Lung (tissue), 12 donors: ENCODE measurements around the gene CPPED1. TPM values are rescaled to one million over a fixed set of nuclear protein-coding genes. Genes with fewer than 3 reads are reported as not detected.

Experiments used
- ATAC-seq: fragments of 200-7000 bp; cut with Tn5 transposase; one replicate; pipeline ENCODE4 v1.9.1; 2020; ENCODE audit warnings: moderate number of reproducible peaks; ENCODE audit not compliant: insufficient read depth, low FRiP score
- DNase-seq, 3 donors: peaks; one replicate each; pipeline ENCODE4 v3.0.0-alpha.2; 2013 to 2017
- H3K27ac ChIP-seq, 2 donors: one replicate each; pipeline ENCODE4 v1.5.1; 2013; ENCODE audit warnings: mild to moderate bottlenecking in 2 of 2, moderate library complexity in 2 of 2, control low read depth in 1 of 2, inconsistent platforms in 1 of 2, low read depth in 1 of 2, low read length in 1 of 2
- H3K27me3 ChIP-seq, 3 donors: one replicate each; pipeline ENCODE4 v1.5.1; 2013; ENCODE audit warnings: low read length in 2 of 3; ENCODE audit not compliant: control insufficient read depth in 3 of 3, insufficient read depth in 3 of 3
- H3K36me3 ChIP-seq, 4 donors: one replicate each; pipeline ENCODE4 v1.5.1; 2013; ENCODE audit warnings: low read length in 4 of 4, mild to moderate bottlenecking in 1 of 4, moderate library complexity in 1 of 4; ENCODE audit not compliant: control insufficient read depth in 4 of 4, insufficient read depth in 4 of 4
- H3K4me1 ChIP-seq, 5 donors: one replicate each; pipeline ENCODE4 v1.5.1; 2013; ENCODE audit warnings: low read length in 5 of 5, mild to moderate bottlenecking in 2 of 5, moderate library complexity in 1 of 5; ENCODE audit not compliant: control insufficient read depth in 5 of 5, insufficient read depth in 5 of 5
- H3K4me3 ChIP-seq: one replicate; pipeline ENCODE4 v1.5.1; 2013; ENCODE audit warnings: mild to moderate bottlenecking, control low read depth, moderate library complexity
- H3K9ac ChIP-seq, 2 donors: one replicate each; pipeline ENCODE4 v1.5.1; 2013; ENCODE audit warnings: low read length in 2 of 2, control low read depth in 1 of 2; ENCODE audit not compliant: insufficient read depth in 1 of 2
- H3K9me3 ChIP-seq, 4 donors: one replicate each; pipeline ENCODE4 v1.5.1; 2013; ENCODE audit warnings: low read length in 3 of 4, mild to moderate bottlenecking in 1 of 4, moderate library complexity in 1 of 4; ENCODE audit not compliant: control insufficient read depth in 4 of 4, insufficient read depth in 3 of 4
- WGBS, 2 donors: extraction: QIAGEN DNeasy Blood & Tissue Kit; methylation state at CpG; one replicate each; pipeline ENCODE4 v1.1.7; 2013; 5-methylcytosine and 5-hydroxymethylcytosine counted together
- polyA plus RNA-seq, 2 donors: library from polyadenylated mRNA; stranded (reverse); fragments of 200-250 nt; gene quantifications; one replicate each; pipeline ENCODE4 v1.2.1, GENCODE V29; 2013
- total RNA-seq, 2 donors: library from RNA; depleted of rRNA in 1 of 2; stranded (reverse); fragments of >200 nt in 1 of 2; gene quantifications; one replicate each; pipeline ENCODE4 v1.2.1, GENCODE V29; 2014 to 2021
- TF ChIP-seq, protein P1 (sequence below): IDR thresholded peaks from 2 replicates; pipeline ENCODE4 v1.5.1; 2012; ENCODE audit warnings: mild to moderate bottlenecking; ENCODE audit errors: control extremely low read depth, extremely low read depth
- donor health status: control.
- donor health status: control.
- donor health status: Bipolar disorder and iron deficiency.
- donor health status: healthy.
- donor health status: DM: yes; HTN: yes; CAD: no.

CPPED1 gene
- total and polyA plus RNA-seq, 4 donors = 9.8 to 32.5 (median 14.2) TPM

- Histone ChIP-seq H3K27me3 (no peaks in the 10 kb centered on the region), H3K9ac (no peak overlapping the region), H3K27ac (no peak overlapping the region), H3K36me3 (peaks cover 0 to 3% (median 0%) of the 10 kb centered on the region in 4 donors), H3K4me1 (no peaks in the 10 kb centered on the region), H3K4me3 (no peak overlapping the region), H3K9me3 (peaks cover 0 to 12% (median 2%) of the 10 kb centered on the region in 4 donors)
- ATAC-seq (no peak), DNase-seq (no peak)
- 98 to 99% methylated on average over 3 of the region's 3 CpGs for WGBS, 2 donors
- TF ChIP-seq, protein P1, sequence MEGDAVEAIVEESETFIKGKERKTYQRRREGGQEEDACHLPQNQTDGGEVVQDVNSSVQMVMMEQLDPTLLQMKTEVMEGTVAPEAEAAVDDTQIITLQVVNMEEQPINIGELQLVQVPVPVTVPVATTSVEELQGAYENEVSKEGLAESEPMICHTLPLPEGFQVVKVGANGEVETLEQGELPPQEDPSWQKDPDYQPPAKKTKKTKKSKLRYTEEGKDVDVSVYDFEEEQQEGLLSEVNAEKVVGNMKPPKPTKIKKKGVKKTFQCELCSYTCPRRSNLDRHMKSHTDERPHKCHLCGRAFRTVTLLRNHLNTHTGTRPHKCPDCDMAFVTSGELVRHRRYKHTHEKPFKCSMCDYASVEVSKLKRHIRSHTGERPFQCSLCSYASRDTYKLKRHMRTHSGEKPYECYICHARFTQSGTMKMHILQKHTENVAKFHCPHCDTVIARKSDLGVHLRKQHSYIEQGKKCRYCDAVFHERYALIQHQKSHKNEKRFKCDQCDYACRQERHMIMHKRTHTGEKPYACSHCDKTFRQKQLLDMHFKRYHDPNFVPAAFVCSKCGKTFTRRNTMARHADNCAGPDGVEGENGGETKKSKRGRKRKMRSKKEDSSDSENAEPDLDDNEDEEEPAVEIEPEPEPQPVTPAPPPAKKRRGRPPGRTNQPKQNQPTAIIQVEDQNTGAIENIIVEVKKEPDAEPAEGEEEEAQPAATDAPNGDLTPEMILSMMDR = no peak
Observed at GRCh38 chr16:12739738-12740137, 63.9 kb downstream of the CPPED1 start.

GRCh38 chr16:12737563-12737962, 66.1 kb downstream of the CPPED1 start:
- DNase-seq (no peak), ATAC-seq (no peak)
- WGBS, 2 donors = 85 to 90% methylated on average over 6 of the region's 6 CpGs
- no peaks in the 10 kb centered on the region for H3K27me3 ChIP-seq
- peaks cover 0 to 3% (median 0%) of the 10 kb centered on the region in 4 donors for H3K36me3 ChIP-seq
- no peak overlapping the region for H3K4me3 ChIP-seq
- H3K27ac ChIP-seq = no peak overlapping the region
- peaks cover 1 to 12% (median 5%) of the 10 kb centered on the region in 4 donors for H3K9me3 ChIP-seq
- TF ChIP-seq, protein P1 = no peak
- H3K4me1 ChIP-seq = no peaks in the 10 kb centered on the region
- no peak overlapping the region for H3K9ac ChIP-seq

- TF ChIP-seq, protein P1 = no peak
- DNase-seq (no peak), ATAC-seq (no peak)
- WGBS, 2 donors = 94 to 100% methylated on average over 2 of the region's 2 CpGs
- no peak overlapping the region for H3K27ac ChIP-seq
- H3K9me3 ChIP-seq = peaks cover 1 to 15% (median 8%) of the 10 kb centered on the region in 4 donors
- no peaks in the 10 kb centered on the region for H3K27me3 ChIP-seq
- no peaks in the 10 kb centered on the region for H3K4me1 ChIP-seq
- peaks cover 0 to 2% (median 0%) of the 10 kb centered on the region in 4 donors for H3K36me3 ChIP-seq
- no peak overlapping the region for H3K4me3 ChIP-seq
- H3K9ac ChIP-seq = no peak overlapping the region
Observed at GRCh38 chr16:12735805-12736204, 67.9 kb downstream of the CPPED1 start.

GRCh38 chr16:12732600-12732999, 71.1 kb downstream of the CPPED1 start:
- Histone ChIP-seq H3K27ac (no peak overlapping the region), H3K4me1 (peaks cover 0 to 2% (median 0%) of the 10 kb centered on the region in 5 donors), H3K36me3 (peaks cover 0 to 2% (median 0%) of the 10 kb centered on the region in 4 donors), H3K4me3 (no peak overlapping the region), H3K9ac (no peak overlapping the region), H3K9me3 (peaks cover 1 to 13% (median 6%) of the 10 kb centered on the region in 4 donors), H3K27me3 (no peaks in the 10 kb centered on the region)
- no peak for ATAC-seq
- DNase-seq = no peak
- TF ChIP-seq, protein P1 = no peak
